ENCODE results near the gene MICA. TPM values are rescaled to one million over a fixed set of nuclear protein-coding genes. Genes with fewer than 3 reads are reported as not detected.
A peak's percentile ranks its signal among the peaks of the same experiment; 100 is the strongest.
"Not testable (repeated sequence)": the region's sequence is repeated elsewhere in the genome, so short reads cannot be mapped to it uniquely, and the experiment has no call there.

Gene MICA
- total RNA-seq, 4 donors from 2014 or later: 7.8 to 45.3 (median 19.9) TPM

DNA sequence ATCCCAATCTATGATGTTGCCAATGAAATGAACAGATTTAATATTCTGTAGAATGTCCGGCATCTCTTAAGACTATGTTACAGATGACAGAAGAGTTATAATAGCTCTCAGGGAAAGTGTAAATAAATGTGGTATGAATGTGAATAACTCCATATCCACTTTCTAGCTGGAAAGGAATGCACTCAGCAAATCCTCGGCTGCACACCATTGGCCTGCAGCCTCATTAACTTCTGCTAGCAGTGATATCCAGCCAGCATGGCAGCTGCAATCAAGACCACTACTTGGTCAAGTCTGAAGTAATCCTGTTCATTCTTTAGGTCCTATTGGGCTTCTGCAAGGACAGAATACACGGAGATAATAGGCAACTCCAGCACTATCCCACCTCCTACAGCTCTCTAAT lies 17.3 kb upstream of the MICA start:
- no peak for DNase-seq
- Histone ChIP-seq H3K4me1 (no peaks in the 10 kb centered on the region), H3K9me3 (no peaks in the 10 kb centered on the region), H3K36me3 (no peaks in the 10 kb centered on the region), H3K4me3 (no peak overlapping the region), H3K27me3 (no peaks in the 10 kb centered on the region), H3K27ac (no peak overlapping the region)
- 51 to 59% methylated on average over 3 of the region's 3 CpGs for WGBS, 2 donors (ENCODE audit: low coverage in 1 of 2)
- in situ Hi-C loops (cut with MboI; ENCODE audit: low pct_ligation_motif_present in 1 of 4, low pct_unique_long_range_greater_than_20kb in 1 of 4, low sequenced_read_pairs in 3 of 4) (loop anchor here in 1 of 4 donors (5.0 kb wide), 1 partner anchor 101 kb away; no protein-coding TSS in a partner anchor), intact Hi-C loops (cut with DNase I; ENCODE audit: low total_unique reads) (no loop called here)
- TF ChIP-seq, protein P1, sequence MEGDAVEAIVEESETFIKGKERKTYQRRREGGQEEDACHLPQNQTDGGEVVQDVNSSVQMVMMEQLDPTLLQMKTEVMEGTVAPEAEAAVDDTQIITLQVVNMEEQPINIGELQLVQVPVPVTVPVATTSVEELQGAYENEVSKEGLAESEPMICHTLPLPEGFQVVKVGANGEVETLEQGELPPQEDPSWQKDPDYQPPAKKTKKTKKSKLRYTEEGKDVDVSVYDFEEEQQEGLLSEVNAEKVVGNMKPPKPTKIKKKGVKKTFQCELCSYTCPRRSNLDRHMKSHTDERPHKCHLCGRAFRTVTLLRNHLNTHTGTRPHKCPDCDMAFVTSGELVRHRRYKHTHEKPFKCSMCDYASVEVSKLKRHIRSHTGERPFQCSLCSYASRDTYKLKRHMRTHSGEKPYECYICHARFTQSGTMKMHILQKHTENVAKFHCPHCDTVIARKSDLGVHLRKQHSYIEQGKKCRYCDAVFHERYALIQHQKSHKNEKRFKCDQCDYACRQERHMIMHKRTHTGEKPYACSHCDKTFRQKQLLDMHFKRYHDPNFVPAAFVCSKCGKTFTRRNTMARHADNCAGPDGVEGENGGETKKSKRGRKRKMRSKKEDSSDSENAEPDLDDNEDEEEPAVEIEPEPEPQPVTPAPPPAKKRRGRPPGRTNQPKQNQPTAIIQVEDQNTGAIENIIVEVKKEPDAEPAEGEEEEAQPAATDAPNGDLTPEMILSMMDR (IDR thresholded peaks at IDR 0.05): no peak
- TF ChIP-seq POLR2AphosphoS5 (IDR thresholded peaks at IDR 0.05): no peak
- no peak for TF ChIP-seq EP300 (IDR thresholded peaks at IDR 0.05; ENCODE audit: low read depth)
- no peak for TF ChIP-seq POLR2A (IDR thresholded peaks at IDR 0.05)

DNA sequence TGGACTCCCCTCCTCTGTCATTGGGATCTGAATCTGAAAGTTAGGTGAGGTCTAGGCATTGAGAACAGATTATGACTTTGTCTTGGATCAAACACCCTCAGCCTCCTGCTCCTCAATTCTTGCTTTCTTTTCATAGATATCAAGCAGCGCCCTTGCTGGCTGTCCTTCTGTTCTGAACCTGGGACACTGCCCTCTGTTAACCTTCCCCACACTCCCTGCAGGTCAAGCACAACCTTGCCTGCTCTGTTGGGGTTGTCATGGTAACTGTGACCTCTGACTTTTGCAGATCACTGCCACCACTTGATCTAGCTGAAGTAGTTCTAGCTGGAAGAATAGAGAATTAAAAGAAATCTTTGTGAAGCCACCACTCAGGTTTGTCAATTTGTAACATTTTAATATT lies 16.4 kb upstream of the MICA start:
- Histone ChIP-seq H3K4me1 (no peaks in the 10 kb centered on the region), H3K9me3 (no peaks in the 10 kb centered on the region), H3K27me3 (no peaks in the 10 kb centered on the region), H3K36me3 (no peaks in the 10 kb centered on the region), H3K27ac (no peak overlapping the region), H3K4me3 (no peak overlapping the region)
- WGBS, 2 donors (ENCODE audit: low coverage in 1 of 2): 76 to 100% methylated on average over 1 of the region's 1 CpG
- in situ Hi-C loops (cut with MboI; ENCODE audit: low pct_ligation_motif_present in 1 of 4, low pct_unique_long_range_greater_than_20kb in 1 of 4, low sequenced_read_pairs in 3 of 4) (loop anchor here in 1 of 4 donors (5.0 kb wide), 1 partner anchor 100 kb away; no protein-coding TSS in a partner anchor), intact Hi-C loops (cut with DNase I; ENCODE audit: low total_unique reads) (no loop called here)
- no peak for DNase-seq
- TF ChIP-seq POLR2A (IDR thresholded peaks at IDR 0.05) (no peak), POLR2AphosphoS5 (IDR thresholded peaks at IDR 0.05) (no peak), EP300 (IDR thresholded peaks at IDR 0.05; ENCODE audit: low read depth) (no peak)
- TF ChIP-seq, protein P1 (IDR thresholded peaks at IDR 0.05): no peak

GRCh38 chr6:31388916-31389801 lies 14.2 kb upstream of the MICA start:
- DNase-seq; intact Hi-C loops (cut with DNase I; ENCODE audit: low total_unique reads); H3K9me3 ChIP-seq; H3K27ac ChIP-seq; H3K27me3 ChIP-seq; H3K4me3 ChIP-seq; H3K4me1 ChIP-seq; H3K36me3 ChIP-seq: not testable (repeated sequence)
- 52 to 57% methylated on average over 3 to 5 of the region's 13 CpGs for WGBS, 2 donors (ENCODE audit: low coverage in 1 of 2)
- in situ Hi-C loops (cut with MboI; ENCODE audit: low pct_ligation_motif_present in 1 of 4, low pct_unique_long_range_greater_than_20kb in 1 of 4, low sequenced_read_pairs in 3 of 4): loop anchor here in 1 of 4 donors (5.0 kb wide), 1 partner anchor 98 kb away; no protein-coding TSS in a partner anchor

DNA sequence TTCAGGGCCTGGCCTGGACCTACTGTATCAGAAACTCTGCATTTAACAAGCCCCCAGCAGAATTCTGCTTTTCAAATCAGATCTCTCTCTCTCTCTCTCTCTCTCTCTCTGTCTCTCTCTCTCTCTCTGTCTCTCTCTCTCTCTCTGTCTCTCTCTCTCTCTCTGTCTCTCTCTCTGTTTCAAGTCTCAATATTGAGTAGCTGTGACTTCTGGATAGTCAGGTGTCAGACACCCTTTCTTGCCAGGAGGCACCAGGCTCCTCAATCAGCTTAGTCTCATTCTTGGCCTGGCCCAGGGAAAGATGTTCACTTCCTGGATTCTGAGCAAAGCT lies 13.6 kb upstream of the MICA start:
- H3K27ac ChIP-seq; H3K9me3 ChIP-seq; DNase-seq; intact Hi-C loops (cut with DNase I; ENCODE audit: low total_unique reads); H3K27me3 ChIP-seq; H3K36me3 ChIP-seq; H3K4me1 ChIP-seq; H3K4me3 ChIP-seq: not testable (repeated sequence)
- in situ Hi-C loops (cut with MboI; ENCODE audit: low pct_ligation_motif_present in 1 of 4, low pct_unique_long_range_greater_than_20kb in 1 of 4, low sequenced_read_pairs in 3 of 4): loop anchor here in 2 of 4 donors (5.0 kb wide), 1 partner anchor 98 kb away; no protein-coding TSS in a partner anchor

- no peaks in the 10 kb centered on the region for H3K9me3 ChIP-seq
- H3K27me3 ChIP-seq: no peaks in the 10 kb centered on the region
- H3K36me3 ChIP-seq: no peaks in the 10 kb centered on the region
- no peak overlapping the region for H3K4me3 ChIP-seq
- WGBS, 2 donors (ENCODE audit: low coverage in 1 of 2): 64 to 80% methylated on average over 4 to 5 of the region's 5 CpGs
- peaks cover 3 to 33% (median 16%) of the 10 kb centered on the region in 4 donors for H3K4me1 ChIP-seq
- no peak for DNase-seq
- H3K27ac ChIP-seq: peak overlapping the region; percentile 55 to 74 (median 63)
- in situ Hi-C loops (cut with MboI; ENCODE audit: low pct_ligation_motif_present in 1 of 4, low pct_unique_long_range_greater_than_20kb in 1 of 4, low sequenced_read_pairs in 3 of 4) (loop anchor here in 1 of 4 donors (5.0 kb wide), 1 partner anchor 93 kb away; no protein-coding TSS in a partner anchor), intact Hi-C loops (cut with DNase I; ENCODE audit: low total_unique reads) (no loop called here)
- TF ChIP-seq EP300 (IDR thresholded peaks at IDR 0.05; ENCODE audit: low read depth) (no peak), POLR2AphosphoS5 (IDR thresholded peaks at IDR 0.05) (no peak), POLR2A (IDR thresholded peaks at IDR 0.05) (no peak)
- TF ChIP-seq, protein P1 (IDR thresholded peaks at IDR 0.05): no peak
These were observed 9.5 kb upstream of the MICA start for GRCh38 chr6:31393932-31394331.
